Measurements from ENCODE around the gene PHYKPL. TPM values are rescaled to one million over a fixed set of nuclear protein-coding genes. Genes with fewer than 3 reads are reported as not detected.

PHYKPL gene
- total RNA-seq: 31.5 and 32.2 TPM in 2 replicates

DNA sequence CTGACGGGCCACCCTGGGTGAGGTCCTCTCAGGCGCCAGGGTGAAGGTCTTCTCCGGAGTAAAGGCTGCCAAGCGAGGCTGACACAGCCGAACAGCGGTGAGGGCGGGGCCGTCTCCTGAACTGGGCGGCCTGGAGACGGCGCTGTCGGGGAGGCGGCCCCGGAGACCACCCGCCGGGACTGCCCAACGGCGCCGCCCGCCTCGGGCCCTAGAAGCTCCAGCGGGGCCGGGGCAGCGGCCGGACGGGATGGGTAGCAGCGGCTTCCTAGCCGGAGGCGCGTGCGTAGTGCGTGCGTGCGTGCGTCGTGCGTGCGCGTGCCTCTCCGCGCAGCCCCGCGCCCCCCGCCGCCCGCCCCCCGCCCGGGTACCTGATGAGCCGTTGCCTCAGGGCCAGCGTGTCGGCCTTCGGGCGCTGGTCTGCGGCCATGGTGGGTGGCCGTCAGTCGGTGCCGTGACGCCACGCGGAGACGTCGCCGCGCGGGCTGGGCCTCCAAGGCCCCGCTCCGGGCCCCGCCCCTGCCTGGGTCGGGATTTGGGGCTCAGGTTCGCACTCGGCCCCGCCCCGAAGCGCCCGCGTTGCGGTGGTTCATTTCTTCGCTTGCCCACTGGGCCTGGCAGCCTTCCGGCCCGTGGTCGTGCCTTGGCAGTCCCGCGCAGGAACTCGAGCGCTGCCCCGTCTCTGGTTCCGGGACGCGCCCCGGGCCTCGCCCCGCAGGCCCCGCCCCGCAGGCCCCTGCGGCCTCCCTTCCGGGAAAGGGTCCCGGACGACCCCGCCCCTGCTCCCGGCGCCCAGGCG, at the start of gene PHYKPL:
Gene PHYKPL, minus strand, starts transcription at position 679 of the 796 bp plus-strand sequence. Its CDS starts 252 bp downstream, at position 427.
- DNase-seq (ENCODE audit: low read depth): peak; percentile 67
- TF ChIP-seq, protein P1, sequence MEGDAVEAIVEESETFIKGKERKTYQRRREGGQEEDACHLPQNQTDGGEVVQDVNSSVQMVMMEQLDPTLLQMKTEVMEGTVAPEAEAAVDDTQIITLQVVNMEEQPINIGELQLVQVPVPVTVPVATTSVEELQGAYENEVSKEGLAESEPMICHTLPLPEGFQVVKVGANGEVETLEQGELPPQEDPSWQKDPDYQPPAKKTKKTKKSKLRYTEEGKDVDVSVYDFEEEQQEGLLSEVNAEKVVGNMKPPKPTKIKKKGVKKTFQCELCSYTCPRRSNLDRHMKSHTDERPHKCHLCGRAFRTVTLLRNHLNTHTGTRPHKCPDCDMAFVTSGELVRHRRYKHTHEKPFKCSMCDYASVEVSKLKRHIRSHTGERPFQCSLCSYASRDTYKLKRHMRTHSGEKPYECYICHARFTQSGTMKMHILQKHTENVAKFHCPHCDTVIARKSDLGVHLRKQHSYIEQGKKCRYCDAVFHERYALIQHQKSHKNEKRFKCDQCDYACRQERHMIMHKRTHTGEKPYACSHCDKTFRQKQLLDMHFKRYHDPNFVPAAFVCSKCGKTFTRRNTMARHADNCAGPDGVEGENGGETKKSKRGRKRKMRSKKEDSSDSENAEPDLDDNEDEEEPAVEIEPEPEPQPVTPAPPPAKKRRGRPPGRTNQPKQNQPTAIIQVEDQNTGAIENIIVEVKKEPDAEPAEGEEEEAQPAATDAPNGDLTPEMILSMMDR (IDR thresholded peaks at IDR 0.05; ENCODE audit: insufficient read depth, low read depth, low read length): no peak

DNA sequence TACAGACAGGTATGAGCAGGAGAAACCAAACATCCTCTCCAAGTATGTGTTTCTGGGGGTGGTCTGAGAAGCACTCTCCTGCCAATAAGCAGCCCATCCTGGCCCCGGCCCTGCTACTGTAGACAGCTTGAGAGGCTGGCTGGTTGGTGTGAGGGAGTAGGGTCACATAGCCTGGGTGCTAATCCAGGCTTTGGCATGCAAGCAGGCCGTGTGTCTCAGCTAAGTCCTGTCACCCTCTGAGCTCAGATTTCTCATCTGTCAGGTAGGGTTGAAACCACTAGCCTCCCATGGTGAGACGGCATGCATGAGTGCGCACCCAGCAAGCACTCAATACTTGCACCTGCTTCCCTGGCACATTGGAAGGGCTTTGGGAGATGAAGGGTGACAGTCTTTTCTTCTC, 49.8 kb upstream of the PHYKPL start:
- no peak for DNase-seq (ENCODE audit: low read depth)
- H3K4me3 ChIP-seq (ENCODE audit: low read depth, low read length): no peak overlapping the region
- TF ChIP-seq, protein P1 (IDR thresholded peaks at IDR 0.05; ENCODE audit: insufficient read depth, low read depth, low read length): no peak

More for the DNA sequence above, at the start of gene PHYKPL:
- peak within 1 kb of the TSS; percentile 91 for H3K4me3 ChIP-seq (ENCODE audit: low read depth, low read length)

DNA sequence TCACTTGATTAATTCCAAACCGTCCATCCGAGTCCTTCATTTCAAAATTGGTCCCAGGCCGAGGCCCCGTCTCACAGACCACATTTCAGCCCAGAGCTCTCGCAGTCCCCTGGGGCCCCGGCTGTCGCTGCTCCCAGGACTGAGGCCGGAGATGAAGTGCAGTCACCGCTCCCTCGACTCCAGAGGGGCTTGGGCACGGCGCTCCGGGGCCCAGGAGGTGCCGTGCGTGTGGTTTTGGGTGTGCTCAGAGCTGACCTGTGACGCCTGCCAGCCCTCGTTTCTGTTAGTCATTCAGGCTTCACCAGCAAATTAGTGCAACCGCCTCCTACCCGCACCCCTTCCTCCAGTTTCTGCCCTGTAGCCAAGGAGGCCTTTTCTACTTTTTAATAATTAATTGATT, 48.7 kb upstream of the PHYKPL start:
- no peak for DNase-seq (ENCODE audit: low read depth)
- TF ChIP-seq, protein P1 (IDR thresholded peaks at IDR 0.05; ENCODE audit: insufficient read depth, low read depth, low read length): no peak

DNA sequence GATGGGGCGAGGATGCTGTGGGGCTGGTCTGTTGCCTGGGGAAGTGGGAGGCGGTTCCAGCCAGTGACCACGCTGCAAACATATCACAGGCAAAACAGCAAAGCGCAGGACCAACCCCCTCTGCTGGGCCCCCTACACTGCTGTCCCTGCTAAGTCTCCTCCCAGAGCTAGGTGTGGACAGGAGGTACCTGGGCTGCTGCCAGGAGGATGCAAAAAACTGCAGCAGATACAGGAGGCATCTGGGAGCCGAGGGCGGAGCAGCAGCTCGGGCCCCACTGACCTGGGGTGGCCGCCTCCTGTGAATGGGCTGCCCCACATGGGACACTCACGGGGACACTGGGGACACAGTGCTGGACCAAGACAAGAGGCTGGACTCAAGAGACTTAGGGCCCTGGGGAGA, 48.0 kb upstream of the PHYKPL start:
- H3K4me3 ChIP-seq (ENCODE audit: low read depth, low read length): no peak overlapping the region
- no peak for DNase-seq (ENCODE audit: low read depth)

More for the DNA sequence above, 48.7 kb upstream of the PHYKPL start:
- H3K4me3 ChIP-seq (ENCODE audit: low read depth, low read length): no peak overlapping the region

DNA sequence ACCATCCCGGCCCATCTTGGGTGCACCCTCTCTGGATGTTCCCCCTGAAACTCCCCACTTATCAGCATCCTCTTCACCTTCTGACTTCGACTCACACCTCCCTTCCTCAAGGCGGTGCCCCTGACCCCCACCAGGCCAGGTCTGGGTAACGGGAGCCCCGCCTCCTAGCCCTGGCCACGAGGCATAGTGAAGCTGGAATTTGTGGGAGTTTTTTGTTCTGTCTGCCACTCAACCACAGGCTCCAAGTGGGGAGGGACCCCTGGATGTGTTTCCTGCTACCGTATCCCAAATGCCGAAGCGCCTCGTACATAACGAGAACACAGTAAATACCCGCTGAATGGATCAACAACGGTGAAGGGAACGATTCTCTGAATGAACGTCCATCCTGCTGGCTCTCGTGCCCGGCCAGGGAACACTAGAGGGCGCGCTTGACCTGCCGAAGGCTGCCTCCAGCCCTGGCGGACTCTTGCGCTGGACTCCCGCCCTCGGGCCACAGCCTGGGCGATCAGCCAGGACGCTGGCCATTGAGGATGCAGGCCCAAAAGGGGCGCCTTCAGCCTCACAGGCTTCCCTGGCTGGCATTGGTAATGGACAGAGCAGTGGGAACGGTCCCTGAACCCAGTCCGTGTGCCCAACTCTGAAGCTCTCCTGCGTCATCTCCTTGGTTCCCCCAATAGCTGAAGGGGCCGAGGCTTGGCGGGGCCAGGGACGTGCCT, 47.3 kb upstream of the PHYKPL start:
- TF ChIP-seq, protein P1 (IDR thresholded peaks at IDR 0.05; ENCODE audit: insufficient read depth, low read depth, low read length): peak; percentile 87
- DNase-seq (ENCODE audit: low read depth): peak; percentile 68
- H3K4me3 ChIP-seq (ENCODE audit: low read depth, low read length): no peak overlapping the region

More for the DNA sequence above, 48.0 kb upstream of the PHYKPL start:
- TF ChIP-seq, protein P1 (IDR thresholded peaks at IDR 0.05; ENCODE audit: insufficient read depth, low read depth, low read length): no peak

DNA sequence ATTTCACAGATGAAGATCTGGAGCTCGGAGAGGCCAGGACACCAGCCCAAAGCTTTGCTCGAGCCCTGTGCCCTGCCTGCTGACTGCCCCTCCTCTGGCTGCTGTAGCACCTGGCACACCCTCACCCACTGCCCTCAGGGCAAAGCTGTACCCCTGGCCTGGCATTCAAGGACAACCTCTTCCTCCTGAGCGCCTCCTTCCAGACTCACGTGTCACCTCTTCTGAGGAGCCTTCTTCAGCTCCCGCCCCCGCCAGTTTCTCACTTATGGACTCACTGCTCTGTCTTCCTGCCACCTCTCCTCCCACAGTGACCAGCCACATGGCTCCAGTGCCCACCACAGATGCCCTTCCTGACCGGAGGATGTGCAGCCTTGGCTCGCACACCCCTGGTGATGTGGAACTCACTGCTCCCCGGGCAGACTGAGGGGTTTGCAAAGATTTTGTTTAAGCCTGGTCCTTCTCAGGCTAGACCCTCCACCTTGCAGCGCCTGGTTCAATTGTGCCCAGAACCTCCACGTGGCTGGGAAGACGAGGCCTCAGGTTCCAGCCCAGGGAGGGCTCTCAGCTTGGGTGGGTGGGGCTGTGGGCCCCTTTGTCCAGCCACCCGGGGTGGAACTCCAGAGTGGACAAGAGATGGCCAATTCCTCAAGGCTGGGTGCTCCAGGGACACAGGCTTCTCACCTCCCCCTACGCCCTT, 46.6 kb upstream of the PHYKPL start:
- TF ChIP-seq, protein P1 (IDR thresholded peaks at IDR 0.05; ENCODE audit: insufficient read depth, low read depth, low read length): no peak
- DNase-seq (ENCODE audit: low read depth): no peak
- no peak overlapping the region for H3K4me3 ChIP-seq (ENCODE audit: low read depth, low read length)

Data from fibroblast of villous mesenchyme (primary cell).